ENCODE data around the gene MKS1.

Gene MKS1

GRCh38 chr17:58187675-58188074, 31.4 kb downstream of the MKS1 start:
- Histone ChIP-seq H3K4me1 (ENCODE audit: insufficient read depth, low read length, severe bottlenecking) (no peaks in the 10 kb centered on the region), H3K36me3 (ENCODE audit: insufficient read depth, low read length) (no peaks in the 10 kb centered on the region), H3F3A (ENCODE audit: insufficient read depth, low read length) (no peaks in the 10 kb centered on the region), H3K9me3 (ENCODE audit: low read length) (no peaks in the 10 kb centered on the region), H3K9me2 (ENCODE audit: low read depth, low read length) (no peaks in the 10 kb centered on the region), H4K20me1 (ENCODE audit: insufficient read depth, low read length) (no peaks in the 10 kb centered on the region), H3K9ac (ENCODE audit: low read length) (no peak overlapping the region), H3K4me3 (ENCODE audit: low read depth, low read length, poor library complexity, severe bottlenecking) (no peak overlapping the region), H2AFZ (ENCODE audit: low read length) (no peak overlapping the region), H3K79me2 (ENCODE audit: insufficient read depth, low read length) (no peaks in the 10 kb centered on the region), H3K27me3 (ENCODE audit: insufficient read depth, low read length) (peaks cover 5% of the 10 kb centered on the region; the same call in 1 of the 2 replicates), H3K4me2 (ENCODE audit: low read length) (no peak overlapping the region), H3K27ac (ENCODE audit: low read depth, low read length, poor library complexity, severe bottlenecking) (no peak overlapping the region)
- TF ChIP-seq CTCF (IDR thresholded peaks at IDR 0.05; ENCODE audit: low read length) (no peak), EZH2 (IDR thresholded peaks at IDR 0.05; ENCODE audit: borderline replicate concordance, low read length) (no peak)

- no peaks in the 10 kb centered on the region for H3K4me1 ChIP-seq (ENCODE audit: insufficient read depth, low read length, severe bottlenecking)
- H3K27ac ChIP-seq (ENCODE audit: low read depth, low read length, poor library complexity, severe bottlenecking), result no peak overlapping the region
- H2AFZ ChIP-seq (ENCODE audit: low read length), result no peak overlapping the region
- no peak overlapping the region for H3K4me2 ChIP-seq (ENCODE audit: low read length)
- H3F3A ChIP-seq (ENCODE audit: insufficient read depth, low read length), result no peaks in the 10 kb centered on the region
- H4K20me1 ChIP-seq (ENCODE audit: insufficient read depth, low read length), result no peaks in the 10 kb centered on the region
- H3K9me2 ChIP-seq (ENCODE audit: low read depth, low read length), result no peaks in the 10 kb centered on the region
- TF ChIP-seq EZH2 (IDR thresholded peaks at IDR 0.05; ENCODE audit: borderline replicate concordance, low read length), result no peak
- no peak for TF ChIP-seq CTCF (IDR thresholded peaks at IDR 0.05; ENCODE audit: low read length)
- no peak overlapping the region for H3K4me3 ChIP-seq (ENCODE audit: low read depth, low read length, poor library complexity, severe bottlenecking)
- no peaks in the 10 kb centered on the region for H3K9me3 ChIP-seq (ENCODE audit: low read length)
- peaks cover 5% of the 10 kb centered on the region; the same call in 1 of the 2 replicates for H3K27me3 ChIP-seq (ENCODE audit: insufficient read depth, low read length)
- no peak overlapping the region for H3K9ac ChIP-seq (ENCODE audit: low read length)
- no peaks in the 10 kb centered on the region for H3K36me3 ChIP-seq (ENCODE audit: insufficient read depth, low read length)
- no peaks in the 10 kb centered on the region for H3K79me2 ChIP-seq (ENCODE audit: insufficient read depth, low read length)
Observed at GRCh38 chr17:58187063-58187462, 32.0 kb downstream of the MKS1 start.

GRCh38 chr17:58186591-58186990, 32.5 kb downstream of the MKS1 start:
- no peak for TF ChIP-seq CTCF (IDR thresholded peaks at IDR 0.05; ENCODE audit: low read length)
- no peak for TF ChIP-seq EZH2 (IDR thresholded peaks at IDR 0.05; ENCODE audit: borderline replicate concordance, low read length)
- no peak overlapping the region for H3K4me2 ChIP-seq (ENCODE audit: low read length)
- no peaks in the 10 kb centered on the region for H3K9me2 ChIP-seq (ENCODE audit: low read depth, low read length)

More at GRCh38 chr17:58186591-58186990, 32.5 kb downstream of the MKS1 start:
- Histone ChIP-seq H4K20me1 (ENCODE audit: insufficient read depth, low read length) (no peaks in the 10 kb centered on the region), H2AFZ (ENCODE audit: low read length) (no peak overlapping the region), H3F3A (ENCODE audit: insufficient read depth, low read length) (no peaks in the 10 kb centered on the region), H3K4me3 (ENCODE audit: low read depth, low read length, poor library complexity, severe bottlenecking) (no peak overlapping the region), H3K27ac (ENCODE audit: low read depth, low read length, poor library complexity, severe bottlenecking) (no peak overlapping the region), H3K36me3 (ENCODE audit: insufficient read depth, low read length) (no peaks in the 10 kb centered on the region), H3K27me3 (ENCODE audit: insufficient read depth, low read length) (peaks cover 5% of the 10 kb centered on the region; the same call in 1 of the 2 replicates), H3K9ac (ENCODE audit: low read length) (no peak overlapping the region), H3K4me1 (ENCODE audit: insufficient read depth, low read length, severe bottlenecking) (no peaks in the 10 kb centered on the region), H3K79me2 (ENCODE audit: insufficient read depth, low read length) (no peaks in the 10 kb centered on the region), H3K9me3 (ENCODE audit: low read length) (no peaks in the 10 kb centered on the region)
